ENCODE measurements around the gene ALPI. TPM values are rescaled to one million over a fixed set of nuclear protein-coding genes. Genes with fewer than 3 reads are reported as not detected.

Gene ALPI
- total RNA-seq, 2 donors from 2014 or later: not detected

- H3K27ac ChIP-seq: no peak overlapping the region
- no peak for ATAC-seq (ENCODE audit: insufficient number of reproducible peaks, low FRiP score, low read depth)
- no peak overlapping the region for H3K4me3 ChIP-seq
- no peaks in the 10 kb centered on the region for H3K4me1 ChIP-seq (ENCODE audit: control insufficient read depth in 1 of 2, low read depth in 2 of 2)
- H3K36me3 ChIP-seq: no peaks in the 10 kb centered on the region
- no peak for DNase-seq (ENCODE audit: low spot score)
- H3K9me3 ChIP-seq: peaks cover 6% of the 10 kb centered on the region
- TF ChIP-seq, protein P1, sequence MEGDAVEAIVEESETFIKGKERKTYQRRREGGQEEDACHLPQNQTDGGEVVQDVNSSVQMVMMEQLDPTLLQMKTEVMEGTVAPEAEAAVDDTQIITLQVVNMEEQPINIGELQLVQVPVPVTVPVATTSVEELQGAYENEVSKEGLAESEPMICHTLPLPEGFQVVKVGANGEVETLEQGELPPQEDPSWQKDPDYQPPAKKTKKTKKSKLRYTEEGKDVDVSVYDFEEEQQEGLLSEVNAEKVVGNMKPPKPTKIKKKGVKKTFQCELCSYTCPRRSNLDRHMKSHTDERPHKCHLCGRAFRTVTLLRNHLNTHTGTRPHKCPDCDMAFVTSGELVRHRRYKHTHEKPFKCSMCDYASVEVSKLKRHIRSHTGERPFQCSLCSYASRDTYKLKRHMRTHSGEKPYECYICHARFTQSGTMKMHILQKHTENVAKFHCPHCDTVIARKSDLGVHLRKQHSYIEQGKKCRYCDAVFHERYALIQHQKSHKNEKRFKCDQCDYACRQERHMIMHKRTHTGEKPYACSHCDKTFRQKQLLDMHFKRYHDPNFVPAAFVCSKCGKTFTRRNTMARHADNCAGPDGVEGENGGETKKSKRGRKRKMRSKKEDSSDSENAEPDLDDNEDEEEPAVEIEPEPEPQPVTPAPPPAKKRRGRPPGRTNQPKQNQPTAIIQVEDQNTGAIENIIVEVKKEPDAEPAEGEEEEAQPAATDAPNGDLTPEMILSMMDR (IDR thresholded peaks at IDR 0.05): no peak
- no peaks in the 10 kb centered on the region for H3K27me3 ChIP-seq (replicated peaks; ENCODE audit: insufficient read depth)
Measured at GRCh38 chr2:232476045-232476444, 20.1 kb downstream of the ALPI start.

GRCh38 chr2:232476791-232477190 is 20.8 kb downstream of the ALPI start:
- H3K36me3 ChIP-seq: no peaks in the 10 kb centered on the region
- no peak for ATAC-seq (ENCODE audit: insufficient number of reproducible peaks, low FRiP score, low read depth)
- peaks cover 6% of the 10 kb centered on the region for H3K9me3 ChIP-seq
- TF ChIP-seq, protein P1 (IDR thresholded peaks at IDR 0.05): no peak
- H3K4me3 ChIP-seq: no peak overlapping the region
- no peaks in the 10 kb centered on the region for H3K4me1 ChIP-seq (ENCODE audit: control insufficient read depth in 1 of 2, low read depth in 2 of 2)
- DNase-seq (ENCODE audit: low spot score): no peak
- H3K27me3 ChIP-seq (replicated peaks; ENCODE audit: insufficient read depth): no peaks in the 10 kb centered on the region
- no peak overlapping the region for H3K27ac ChIP-seq

- Histone ChIP-seq H3K27ac (no peak overlapping the region), H3K36me3 (no peaks in the 10 kb centered on the region), H3K4me3 (no peak overlapping the region), H3K27me3 (replicated peaks; ENCODE audit: insufficient read depth) (no peaks in the 10 kb centered on the region), H3K9me3 (no peaks in the 10 kb centered on the region), H3K4me1 (ENCODE audit: control insufficient read depth in 1 of 2, low read depth in 2 of 2) (no peaks in the 10 kb centered on the region)
- DNase-seq (ENCODE audit: low spot score) (no peak), ATAC-seq (ENCODE audit: insufficient number of reproducible peaks, low FRiP score, low read depth) (no peak)
- TF ChIP-seq, protein P1 (IDR thresholded peaks at IDR 0.05): no peak
Measured at GRCh38 chr2:232477751-232478510, 22.0 kb downstream of the ALPI start.

DNA sequence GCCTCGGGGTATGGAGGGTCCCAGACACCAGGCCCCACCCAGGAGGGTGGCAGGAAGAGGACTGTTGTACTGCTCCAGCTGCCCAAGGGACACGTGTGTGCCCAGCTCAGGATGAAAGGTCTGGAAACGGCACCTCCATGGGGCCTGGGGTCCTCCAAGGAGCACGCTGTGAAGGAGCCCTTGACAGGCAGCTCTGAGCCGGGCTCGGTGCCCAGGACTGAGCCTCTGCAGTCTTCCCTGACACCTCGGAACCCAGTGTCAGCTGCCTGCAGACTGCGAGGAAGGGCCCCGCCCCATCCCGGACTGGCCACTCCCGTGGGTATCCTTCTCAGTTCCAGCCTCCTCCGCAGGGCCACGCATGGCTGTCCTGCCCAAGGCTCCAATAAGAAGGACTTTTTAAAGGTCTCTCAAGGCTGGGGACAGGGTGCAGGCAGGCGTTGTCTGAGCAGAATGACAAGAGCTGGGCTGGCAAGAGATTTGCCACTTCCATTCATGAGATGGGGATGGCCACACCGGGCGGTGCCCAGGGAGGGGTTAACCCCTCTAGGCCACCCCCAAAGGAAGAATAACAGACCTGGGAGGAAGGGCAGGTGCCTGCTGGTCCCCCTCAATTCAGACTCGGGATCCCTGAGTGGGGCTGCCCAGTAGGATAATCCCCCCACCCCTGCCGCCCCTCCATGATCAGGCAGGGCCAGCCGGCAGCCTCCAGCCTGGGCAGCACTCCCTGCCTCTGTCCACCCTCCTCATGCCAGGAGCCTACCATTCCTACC is 22.8 kb downstream of the ALPI start:
- H3K4me3 ChIP-seq: no peak overlapping the region
- DNase-seq (ENCODE audit: low spot score) (no peak), ATAC-seq (ENCODE audit: insufficient number of reproducible peaks, low FRiP score, low read depth) (no peak)
- H3K36me3 ChIP-seq: no peaks in the 10 kb centered on the region
- no peaks in the 10 kb centered on the region for H3K9me3 ChIP-seq
- H3K27ac ChIP-seq: no peak overlapping the region
- H3K27me3 ChIP-seq (replicated peaks; ENCODE audit: insufficient read depth): no peaks in the 10 kb centered on the region
- no peaks in the 10 kb centered on the region for H3K4me1 ChIP-seq (ENCODE audit: control insufficient read depth in 1 of 2, low read depth in 2 of 2)
- TF ChIP-seq, protein P1 (IDR thresholded peaks at IDR 0.05): no peak

Measured in thoracic aorta (tissue), 2 donors.